Keratinocyte (primary cell): Measurements from ENCODE around the gene CFAP92. TPM values are rescaled to one million over a fixed set of nuclear protein-coding genes. Genes with fewer than 3 reads are reported as not detected.

Experiments
- DNase-seq: peaks from one replicate; pipeline ENCODE4 v3.0.0-alpha.2; 2011; ENCODE audit warnings: low read depth, missing footprints, low spot score
- FAIRE-seq: peaks from 2 replicates; lab custom pipeline; 2011; peaks lifted over from hg19 to GRCh38; lab: Jason Lieb, UNC
- H2AFZ ChIP-seq: 2 replicates; pipeline ENCODE4 v1.6.0; 2012; ENCODE audit warnings: low read length, control low read depth, inconsistent platforms; ENCODE audit not compliant: control insufficient read depth
- H3K27ac ChIP-seq: 2 replicates; pipeline ENCODE4 v1.5.1; 2011; ENCODE audit warnings: low read length; ENCODE audit not compliant: control insufficient read depth, insufficient read depth
- H3K27me3 ChIP-seq: 3 replicates; pipeline ENCODE4 v1.6.0; 2011; ENCODE audit warnings: low read length; ENCODE audit not compliant: control insufficient read depth, insufficient read depth; ENCODE audit errors: extremely low read depth
- H3K36me3 ChIP-seq, 2 experiments: 2 replicates in 1 of 2; 3 replicates in 1 of 2; pipeline ENCODE4 v1.5.1; 2011; ENCODE audit warnings: low read length in 2 of 2, mild to moderate bottlenecking in 1 of 2; ENCODE audit not compliant: control insufficient read depth in 2 of 2, insufficient read depth in 2 of 2; ENCODE audit errors: extremely low read depth in 1 of 2
- H3K4me1 ChIP-seq: 3 replicates; pipeline ENCODE4 v1.5.1; 2011; ENCODE audit warnings: low read length; ENCODE audit not compliant: control insufficient read depth, insufficient read depth; ENCODE audit errors: extremely low read depth
- H3K4me2 ChIP-seq: 3 replicates; pipeline ENCODE4 v1.6.0; 2011; ENCODE audit warnings: low read depth, low read length; ENCODE audit not compliant: control insufficient read depth, insufficient read depth; ENCODE audit errors: extremely low read depth
- H3K4me3 ChIP-seq, 3 experiments: fragments of 200-600 bp in 1 of 3; sonication (generic) in 1 of 3; 2 replicates in 2 of 3; 3 replicates in 1 of 3; pipeline ENCODE4 v1.5.1; 2011 to 2016; ENCODE audit warnings: low read length in 3 of 3, mild to moderate bottlenecking in 3 of 3, control low read depth in 2 of 3, inconsistent platforms in 1 of 3, low read depth in 1 of 3, mixed read lengths in 1 of 3, mixed run types in 1 of 3, moderate library complexity in 1 of 3; ENCODE audit not compliant: control insufficient read depth in 2 of 3, insufficient read depth in 2 of 3; ENCODE audit errors: extremely low read depth in 1 of 3
- H3K79me2 ChIP-seq: 2 replicates; pipeline ENCODE4 v1.6.0; 2012; ENCODE audit warnings: low read length; ENCODE audit not compliant: control insufficient read depth, insufficient read depth
- H3K9ac ChIP-seq: 3 replicates; pipeline ENCODE4 v1.6.0; 2011; ENCODE audit warnings: low read length; ENCODE audit not compliant: control insufficient read depth, insufficient read depth; ENCODE audit errors: extremely low read depth
- H3K9me1 ChIP-seq: 3 replicates; pipeline ENCODE4 v1.6.0; 2011; ENCODE audit warnings: low read length; ENCODE audit not compliant: control insufficient read depth, insufficient read depth; ENCODE audit errors: extremely low read depth
- H3K9me3 ChIP-seq: 2 replicates; pipeline ENCODE4 v1.5.1; 2012; ENCODE audit warnings: low read depth, low read length; ENCODE audit not compliant: control insufficient read depth
- H4K20me1 ChIP-seq: 3 replicates; pipeline ENCODE4 v1.6.0; 2011; ENCODE audit warnings: low read length; ENCODE audit not compliant: control insufficient read depth, insufficient read depth; ENCODE audit errors: extremely low read depth
- EZH2 ChIP-seq: IDR thresholded peaks from one replicate; pipeline ENCODE4 v1.6.1; 2012; ENCODE audit warnings: inconsistent platforms, mild to moderate bottlenecking, low read length, moderate library complexity
- dilution Hi-C: fragments of 300-500 bp; cut with MboI; formaldehyde crosslinking; loops from one replicate; pipeline ENCODE4 v1.7.0; 2020; ENCODE audit warnings: low sequenced_read_pairs; ENCODE audit not compliant: extremely low pct_ligation_motif_present
- polyA plus RNA-seq, 5 experiments: library from polyadenylated mRNA; depleted of rRNA in 3 of 5; stranded (reverse) in 3 of 5; stranded (forward) in 1 of 5; unstranded in 1 of 5; fragments of >200 nt; gene quantifications; 1 replicate in 1 of 5; 2 replicates in 3 of 5; 3 replicates in 1 of 5; pipeline versions ENCODE4 v1.2.1 to v1.2.3, GENCODE V29; 2011 to 2012; ENCODE audit warnings: missing spikeins in 2 of 5, low read depth in 1 of 5, low replicate concordance in 1 of 5
- TF ChIP-seq, protein P1 (sequence below), 3 experiments: IDR thresholded peaks in 1 of 3; conservative IDR thresholded peaks in 1 of 3; optimal IDR thresholded peaks in 1 of 3; 2 replicates in 2 of 3; 3 replicates in 1 of 3; pipeline versions ENCODE3 to v1.5.1; 2011; ENCODE audit warnings: low read length in 3 of 3, mild to moderate bottlenecking in 3 of 3, moderate library complexity in 2 of 3, control low read depth in 1 of 3, inconsistent platforms in 1 of 3; ENCODE audit not compliant: insufficient read depth in 2 of 3; ENCODE audit errors: extremely low read depth in 1 of 3

CFAP92 gene
- polyA plus RNA-seq, 1 donor (not counting 4 experiments of a cell fraction or from before 2014, with no cell fraction given): 0.26 TPM

DNA sequence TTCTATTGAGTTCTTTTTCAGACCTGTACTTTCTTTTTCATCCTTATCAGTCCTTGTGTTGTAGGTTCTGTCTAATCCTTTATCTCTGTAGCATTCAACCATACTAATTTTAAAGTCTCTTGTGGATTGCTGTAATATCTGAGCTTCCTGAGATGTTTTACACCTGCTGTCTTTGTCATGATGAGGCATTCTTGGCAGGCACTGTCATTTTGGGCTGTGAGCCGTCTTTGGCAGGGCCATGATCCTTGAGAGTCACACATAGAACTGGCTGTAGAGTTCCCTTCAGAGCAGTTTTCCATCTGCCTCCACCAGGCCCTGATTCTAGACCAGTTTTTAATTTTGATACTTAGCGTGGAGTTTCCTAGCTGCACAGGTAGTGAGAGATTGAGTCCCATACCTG is 13.9 kb upstream of the CFAP92 start:
- no peak for DNase-seq
- Histone ChIP-seq H3K9me1 (no peaks in the 10 kb centered on the region), H3K27ac (no peak overlapping the region), H3K4me1 (no peaks in the 10 kb centered on the region), H3K79me2 (no peaks in the 10 kb centered on the region), H3K27me3 (peaks cover 19% of the 10 kb centered on the region), H3K4me3 (no peak overlapping the region), H3K36me3 (no peaks in the 10 kb centered on the region), H4K20me1 (no peaks in the 10 kb centered on the region), H3K9me3 (no peaks in the 10 kb centered on the region), H3K4me2 (no peak overlapping the region), H2AFZ (no peak overlapping the region), H3K9ac (no peak overlapping the region)
- no peak for FAIRE-seq
- TF ChIP-seq, protein P1, sequence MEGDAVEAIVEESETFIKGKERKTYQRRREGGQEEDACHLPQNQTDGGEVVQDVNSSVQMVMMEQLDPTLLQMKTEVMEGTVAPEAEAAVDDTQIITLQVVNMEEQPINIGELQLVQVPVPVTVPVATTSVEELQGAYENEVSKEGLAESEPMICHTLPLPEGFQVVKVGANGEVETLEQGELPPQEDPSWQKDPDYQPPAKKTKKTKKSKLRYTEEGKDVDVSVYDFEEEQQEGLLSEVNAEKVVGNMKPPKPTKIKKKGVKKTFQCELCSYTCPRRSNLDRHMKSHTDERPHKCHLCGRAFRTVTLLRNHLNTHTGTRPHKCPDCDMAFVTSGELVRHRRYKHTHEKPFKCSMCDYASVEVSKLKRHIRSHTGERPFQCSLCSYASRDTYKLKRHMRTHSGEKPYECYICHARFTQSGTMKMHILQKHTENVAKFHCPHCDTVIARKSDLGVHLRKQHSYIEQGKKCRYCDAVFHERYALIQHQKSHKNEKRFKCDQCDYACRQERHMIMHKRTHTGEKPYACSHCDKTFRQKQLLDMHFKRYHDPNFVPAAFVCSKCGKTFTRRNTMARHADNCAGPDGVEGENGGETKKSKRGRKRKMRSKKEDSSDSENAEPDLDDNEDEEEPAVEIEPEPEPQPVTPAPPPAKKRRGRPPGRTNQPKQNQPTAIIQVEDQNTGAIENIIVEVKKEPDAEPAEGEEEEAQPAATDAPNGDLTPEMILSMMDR (optimal IDR thresholded peaks at IDR 0.05 in 1 of 3, IDR thresholded peaks at IDR 0.05 in 1 of 3, conservative IDR thresholded peaks at IDR 0.05 in 1 of 3; ENCODE audit: extremely low read depth in 1 of 3, insufficient read depth in 2 of 3, low read length in 3 of 3): no peak
- TF ChIP-seq EZH2: no peak
- dilution Hi-C loops: no loop called here

DNA sequence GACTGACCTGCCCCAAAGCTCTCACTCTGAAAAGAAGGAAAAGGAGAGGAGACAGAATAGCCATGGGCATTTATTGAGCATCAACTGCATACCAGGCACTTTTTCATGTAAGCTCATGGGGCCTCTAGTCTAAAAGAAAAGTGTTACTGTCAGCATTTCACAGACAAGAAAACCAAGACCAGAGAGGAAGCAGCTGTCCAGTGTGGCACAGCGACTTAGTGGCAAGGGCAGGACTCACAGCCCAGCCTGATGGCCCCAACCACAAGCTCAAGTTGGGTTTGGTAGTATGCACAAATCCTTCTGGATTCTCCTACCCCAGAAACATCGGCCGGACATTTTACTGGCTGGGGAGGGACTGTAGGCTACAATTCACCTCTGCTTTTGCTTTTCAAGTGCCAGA is 13.0 kb upstream of the CFAP92 start:
- H3K4me2 ChIP-seq: no peak overlapping the region
- no peak overlapping the region for H3K27ac ChIP-seq
- DNase-seq (no peak), FAIRE-seq (no peak)
- no peak for TF ChIP-seq EZH2
- TF ChIP-seq, protein P1 (optimal IDR thresholded peaks at IDR 0.05 in 1 of 3, IDR thresholded peaks at IDR 0.05 in 1 of 3, conservative IDR thresholded peaks at IDR 0.05 in 1 of 3; ENCODE audit: extremely low read depth in 1 of 3, insufficient read depth in 2 of 3, low read length in 3 of 3): no peak
- H2AFZ ChIP-seq: no peak overlapping the region
- H3K36me3 ChIP-seq: no peaks in the 10 kb centered on the region
- dilution Hi-C loops: no loop called here
- H3K79me2 ChIP-seq: no peaks in the 10 kb centered on the region
- no peak overlapping the region for H3K4me3 ChIP-seq
- H3K9me1 ChIP-seq: no peaks in the 10 kb centered on the region
- no peaks in the 10 kb centered on the region for H3K9me3 ChIP-seq
- peaks cover 29% of the 10 kb centered on the region for H3K27me3 ChIP-seq
- no peaks in the 10 kb centered on the region for H3K4me1 ChIP-seq
- no peak overlapping the region for H3K9ac ChIP-seq
- H4K20me1 ChIP-seq: no peaks in the 10 kb centered on the region
